ENCODE results near the gene HSPB1.

- TF ChIP-seq CTCF (conservative IDR thresholded peaks at IDR 0.05; ENCODE audit: low read length) (no peak), EZH2phosphoT487 (IDR thresholded peaks at IDR 0.05; ENCODE audit: borderline replicate concordance) (no peak)
These were observed 7.9 kb downstream of the HSPB1 start for GRCh38 chr7:76310102-76310957.

All from Loucy (cell line).